MM.1S (cell line): Measurements from ENCODE around the gene COL4A5.

ENCODE experiments used
- CTCF ChIP-seq: fragments of 300-600 bp; sonication (generic); IDR thresholded peaks from 2 replicates; pipeline ENCODE4 v1.5.1; 2016; ENCODE audit warnings: antibody characterized with exemption, low read length, mixed read lengths
- EZH2 ChIP-seq: fragments of 300-600 bp; sonication (generic); optimal IDR thresholded peaks from 2 replicates; pipeline ENCODE3; 2017; ENCODE audit warnings: low read depth, mild to moderate bottlenecking, antibody characterized with exemption, low read length, mixed read lengths
- EZH2phosphoT487 ChIP-seq: fragments of 300-600 bp; sonication (generic); IDR thresholded peaks from 2 replicates; pipeline ENCODE4 v1.6.1; 2018; ENCODE audit warnings: antibody characterized with exemption, low read length

- no peak for TF ChIP-seq CTCF
- no peak for TF ChIP-seq EZH2phosphoT487
- no peak for TF ChIP-seq EZH2
Observed at GRCh38 chrX:108671526-108671925, 231.9 kb downstream of the COL4A5 start.
